Measurements from ENCODE around the gene DENND1B. TPM values are rescaled to one million over a fixed set of nuclear protein-coding genes. Genes with fewer than 3 reads are reported as not detected.

The DENND1B gene
- total and polyA plus RNA-seq, 2 of the 13 experiments (the other 11 are each of a cell fraction or from before 2014, with no cell fraction given) = 2.6 to 5.7 TPM

DNA sequence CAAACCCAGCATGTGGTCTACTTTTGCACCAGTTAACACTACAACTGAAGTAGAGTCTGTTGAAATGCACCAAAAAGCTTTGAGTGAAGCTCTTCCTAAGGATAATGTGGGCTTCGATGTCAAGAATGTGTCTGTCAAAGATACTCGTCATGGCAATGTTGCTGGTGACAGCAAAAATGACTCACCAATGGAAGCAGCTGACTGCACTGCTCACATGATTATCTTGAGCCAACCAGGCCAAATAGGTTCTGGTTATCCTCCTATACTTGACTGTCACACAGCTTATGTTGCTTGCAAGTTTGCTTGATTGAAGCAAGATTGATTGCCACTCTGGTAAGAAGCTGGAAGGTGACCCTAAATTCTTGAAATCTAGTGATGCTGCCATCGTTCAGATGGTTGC is 85.2 kb downstream of the DENND1B start:
- ChIA-PET CTCF (ENCODE audit: low intra/inter-chr PET ratio, low total read pairs) (no interaction called here), POLR2A (no interaction called here)
- BruUV-seq (replicated peaks) = no TSS peak
- ATAC-seq = no peak
- H4K20me1 ChIP-seq (ENCODE audit: insufficient read depth, low read length) = no peaks in the 10 kb centered on the region
- no peak for DNase-seq (ENCODE audit: low spot score)
- no peak overlapping the region for H3K4me3 ChIP-seq (replicated peaks in 1 of 3; ENCODE audit: insufficient read depth in 1 of 3, low read depth in 2 of 3, low read length in 3 of 3)
- intact Hi-C loops (cut with micrococcal nuclease; ENCODE audit: unreplicated experiment) (no loop called here), in situ Hi-C loops (cut with HindIII; ENCODE audit: extremely low pct_ligation_motif_present, low pct_unique_long_range_greater_than_20kb) (no loop called here)
- no peaks in the 10 kb centered on the region for H3K27me3 ChIP-seq (ENCODE audit: control insufficient read depth in 1 of 2, insufficient read depth in 2 of 2, low read length in 2 of 2)
- TF ChIP-seq ZNF614 (CRISPR knock-in tag; IDR thresholded peaks at IDR 0.05; ENCODE audit: borderline replicate concordance) (no peak), ZBTB7A (CRISPR knock-in tag; IDR thresholded peaks at IDR 0.05) (no peak), ZNF24 (IDR thresholded peaks at IDR 0.05) (no peak), NFE2L1 (CRISPR knock-in tag; IDR thresholded peaks at IDR 0.05; ENCODE audit: borderline replicate concordance) (no peak), CCDC6 (CRISPR knock-in tag; IDR thresholded peaks at IDR 0.05) (no peak)
- TF ChIP-seq, protein P1, sequence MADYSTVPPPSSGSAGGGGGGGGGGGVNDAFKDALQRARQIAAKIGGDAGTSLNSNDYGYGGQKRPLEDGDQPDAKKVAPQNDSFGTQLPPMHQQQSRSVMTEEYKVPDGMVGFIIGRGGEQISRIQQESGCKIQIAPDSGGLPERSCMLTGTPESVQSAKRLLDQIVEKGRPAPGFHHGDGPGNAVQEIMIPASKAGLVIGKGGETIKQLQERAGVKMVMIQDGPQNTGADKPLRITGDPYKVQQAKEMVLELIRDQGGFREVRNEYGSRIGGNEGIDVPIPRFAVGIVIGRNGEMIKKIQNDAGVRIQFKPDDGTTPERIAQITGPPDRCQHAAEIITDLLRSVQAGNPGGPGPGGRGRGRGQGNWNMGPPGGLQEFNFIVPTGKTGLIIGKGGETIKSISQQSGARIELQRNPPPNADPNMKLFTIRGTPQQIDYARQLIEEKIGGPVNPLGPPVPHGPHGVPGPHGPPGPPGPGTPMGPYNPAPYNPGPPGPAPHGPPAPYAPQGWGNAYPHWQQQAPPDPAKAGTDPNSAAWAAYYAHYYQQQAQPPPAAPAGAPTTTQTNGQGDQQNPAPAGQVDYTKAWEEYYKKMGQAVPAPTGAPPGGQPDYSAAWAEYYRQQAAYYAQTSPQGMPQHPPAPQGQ (CRISPR knock-in tag; IDR thresholded peaks at IDR 0.05; ENCODE audit: borderline replicate concordance) = no peak
- 96% methylated on average over 3 of the region's 3 CpGs for WGBS (ENCODE audit: low lambda C conversion rate)
- H3K36me3 ChIP-seq (replicated peaks in 1 of 2; ENCODE audit: control insufficient read depth in 1 of 2, insufficient read depth in 2 of 2, low read length in 2 of 2) = no peaks in the 10 kb centered on the region
- FAIRE-seq = no peak
- H3K27ac ChIP-seq (ENCODE audit: extremely low read length, insufficient read depth, low read length) = no peak overlapping the region
- H3K4me1 ChIP-seq (ENCODE audit: insufficient read depth, low read length) = peaks cover 16% of the 10 kb centered on the region
- no peak overlapping the region for H3K9ac ChIP-seq (ENCODE audit: insufficient read depth, low read depth, low read length)
- H2AFZ ChIP-seq (ENCODE audit: low read length) = no peak overlapping the region
- H3K4me2 ChIP-seq (ENCODE audit: low read depth, low read length) = no peak overlapping the region
- H3K79me2 ChIP-seq (ENCODE audit: insufficient read depth, low read length) = no peaks in the 10 kb centered on the region
- H3K9me3 ChIP-seq (ENCODE audit: low read length) = peaks cover 11% of the 10 kb centered on the region

DNA sequence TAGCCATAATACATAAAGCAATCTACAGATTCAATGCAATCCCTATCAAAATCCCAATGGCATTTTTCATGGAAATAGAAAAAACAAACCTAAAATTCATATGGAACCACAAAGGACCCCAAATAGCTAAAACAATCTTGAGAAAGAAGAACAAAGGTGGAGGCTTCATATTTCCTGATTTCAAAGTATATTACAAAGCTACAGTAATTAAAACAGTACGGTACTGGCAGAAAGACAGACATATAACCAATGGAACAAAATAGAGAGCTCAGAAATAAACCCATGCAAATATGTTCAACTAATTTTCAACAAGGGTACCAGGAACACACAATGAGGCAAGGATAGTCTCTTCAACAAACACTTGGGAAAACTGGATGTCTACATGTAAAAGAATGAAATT is 87.0 kb downstream of the DENND1B start:
- WGBS (ENCODE audit: low lambda C conversion rate) = 100% methylated on average over 1 of the region's 1 CpG
- no peak overlapping the region for H3K9ac ChIP-seq (ENCODE audit: insufficient read depth, low read depth, low read length)
- DNase-seq (ENCODE audit: low spot score) (no peak), ATAC-seq (no peak), FAIRE-seq (no peak)
- no peaks in the 10 kb centered on the region for H3K36me3 ChIP-seq (replicated peaks in 1 of 2; ENCODE audit: control insufficient read depth in 1 of 2, insufficient read depth in 2 of 2, low read length in 2 of 2)
- H3K4me1 ChIP-seq (ENCODE audit: insufficient read depth, low read length) = peaks cover 16% of the 10 kb centered on the region
- in situ Hi-C loops (cut with HindIII; ENCODE audit: extremely low pct_ligation_motif_present, low pct_unique_long_range_greater_than_20kb) (no loop called here), intact Hi-C loops (cut with micrococcal nuclease; ENCODE audit: unreplicated experiment) (no loop called here)
- H4K20me1 ChIP-seq (ENCODE audit: insufficient read depth, low read length) = no peaks in the 10 kb centered on the region
- H3K9me3 ChIP-seq (ENCODE audit: low read length) = peaks cover 11% of the 10 kb centered on the region
- ChIA-PET CTCF (ENCODE audit: low intra/inter-chr PET ratio, low total read pairs) (no interaction called here), POLR2A (no interaction called here)
- no peaks in the 10 kb centered on the region for H3K27me3 ChIP-seq (ENCODE audit: control insufficient read depth in 1 of 2, insufficient read depth in 2 of 2, low read length in 2 of 2)
- H2AFZ ChIP-seq (ENCODE audit: low read length) = no peak overlapping the region
- H3K4me3 ChIP-seq (replicated peaks in 1 of 3; ENCODE audit: insufficient read depth in 1 of 3, low read depth in 2 of 3, low read length in 3 of 3) = no peak overlapping the region
- no peaks in the 10 kb centered on the region for H3K79me2 ChIP-seq (ENCODE audit: insufficient read depth, low read length)
- H3K27ac ChIP-seq (ENCODE audit: extremely low read length, insufficient read depth, low read length) = no peak overlapping the region
- no peak overlapping the region for H3K4me2 ChIP-seq (ENCODE audit: low read depth, low read length)
- no TSS peak for BruUV-seq (replicated peaks)
- TF ChIP-seq MIXL1 (CRISPR knock-in tag; IDR thresholded peaks at IDR 0.05) (no peak), ZMYM3 (CRISPR knock-in tag; IDR thresholded peaks at IDR 0.05) (no peak), MXI1 (IDR thresholded peaks at IDR 0.05; ENCODE audit: borderline replicate concordance, low read depth, low read length) (no peak), SAP130 (CRISPR knock-in tag; IDR thresholded peaks at IDR 0.05; ENCODE audit: low read depth) (no peak)
- TF ChIP-seq, protein P2, sequence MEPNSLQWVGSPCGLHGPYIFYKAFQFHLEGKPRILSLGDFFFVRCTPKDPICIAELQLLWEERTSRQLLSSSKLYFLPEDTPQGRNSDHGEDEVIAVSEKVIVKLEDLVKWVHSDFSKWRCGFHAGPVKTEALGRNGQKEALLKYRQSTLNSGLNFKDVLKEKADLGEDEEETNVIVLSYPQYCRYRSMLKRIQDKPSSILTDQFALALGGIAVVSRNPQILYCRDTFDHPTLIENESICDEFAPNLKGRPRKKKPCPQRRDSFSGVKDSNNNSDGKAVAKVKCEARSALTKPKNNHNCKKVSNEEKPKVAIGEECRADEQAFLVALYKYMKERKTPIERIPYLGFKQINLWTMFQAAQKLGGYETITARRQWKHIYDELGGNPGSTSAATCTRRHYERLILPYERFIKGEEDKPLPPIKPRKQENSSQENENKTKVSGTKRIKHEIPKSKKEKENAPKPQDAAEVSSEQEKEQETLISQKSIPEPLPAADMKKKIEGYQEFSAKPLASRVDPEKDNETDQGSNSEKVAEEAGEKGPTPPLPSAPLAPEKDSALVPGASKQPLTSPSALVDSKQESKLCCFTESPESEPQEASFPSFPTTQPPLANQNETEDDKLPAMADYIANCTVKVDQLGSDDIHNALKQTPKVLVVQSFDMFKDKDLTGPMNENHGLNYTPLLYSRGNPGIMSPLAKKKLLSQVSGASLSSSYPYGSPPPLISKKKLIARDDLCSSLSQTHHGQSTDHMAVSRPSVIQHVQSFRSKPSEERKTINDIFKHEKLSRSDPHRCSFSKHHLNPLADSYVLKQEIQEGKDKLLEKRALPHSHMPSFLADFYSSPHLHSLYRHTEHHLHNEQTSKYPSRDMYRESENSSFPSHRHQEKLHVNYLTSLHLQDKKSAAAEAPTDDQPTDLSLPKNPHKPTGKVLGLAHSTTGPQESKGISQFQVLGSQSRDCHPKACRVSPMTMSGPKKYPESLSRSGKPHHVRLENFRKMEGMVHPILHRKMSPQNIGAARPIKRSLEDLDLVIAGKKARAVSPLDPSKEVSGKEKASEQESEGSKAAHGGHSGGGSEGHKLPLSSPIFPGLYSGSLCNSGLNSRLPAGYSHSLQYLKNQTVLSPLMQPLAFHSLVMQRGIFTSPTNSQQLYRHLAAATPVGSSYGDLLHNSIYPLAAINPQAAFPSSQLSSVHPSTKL (CRISPR knock-in tag; IDR thresholded peaks at IDR 0.05) = no peak
